Measurements from ENCODE around the gene RTCA. TPM values are rescaled to one million over a fixed set of nuclear protein-coding genes. Genes with fewer than 3 reads are reported as not detected.
"Not testable (repeated sequence)": the region's sequence is repeated elsewhere in the genome, so short reads cannot be mapped to it uniquely, and the experiment has no call there.

The RTCA gene
- total RNA-seq, 4 donors from 2014 or later, result 22.3 to 32.8 (median 24.8) TPM

GRCh38 chr1:100287162-100287561, 21.1 kb downstream of the RTCA start:
- H3K36me3 ChIP-seq, result peaks cover 0 to 67% of the 10 kb centered on the region in 2 donors
- TF ChIP-seq POLR2A (IDR thresholded peaks at IDR 0.05), result no peak
- no peaks in the 10 kb centered on the region for H3K27me3 ChIP-seq
- intact Hi-C loops (cut with DNase I; ENCODE audit: low total_unique reads), result no loop called here
- no peak for DNase-seq
- H3K27ac ChIP-seq, result no peak overlapping the region
- no peak for ATAC-seq
- H3K4me1 ChIP-seq, result no peaks in the 10 kb centered on the region
- H3K9me3 ChIP-seq, result no peaks in the 10 kb centered on the region
- in situ Hi-C loops (cut with MboI; ENCODE audit: low sequenced_read_pairs in 4 of 4), result loop anchor here in 1 of 4 donors (25.0 kb wide), 1 partner anchor 175 kb away; no protein-coding TSS in a partner anchor
- H3K4me3 ChIP-seq, result no peak overlapping the region

GRCh38 chr1:100290291-100290690, 24.3 kb downstream of the RTCA start:
- no peak overlapping the region for H3K4me3 ChIP-seq
- in situ Hi-C loops (cut with MboI; ENCODE audit: low sequenced_read_pairs in 4 of 4), result loop anchor here in 1 of 4 donors (25.0 kb wide), 1 partner anchor 172 kb away; no protein-coding TSS in a partner anchor
- TF ChIP-seq CTCF (IDR thresholded peaks at IDR 0.05 in 4 of 5, conservative IDR thresholded peaks at IDR 0.05 in 1 of 5), result no peak
- no peak for TF ChIP-seq POLR2A (IDR thresholded peaks at IDR 0.05)
- H3K4me1 ChIP-seq, result no peaks in the 10 kb centered on the region
- no peaks in the 10 kb centered on the region for H3K27me3 ChIP-seq
- ATAC-seq, result no peak
- peaks cover 0 to 58% of the 10 kb centered on the region in 2 donors for H3K36me3 ChIP-seq
- no peak overlapping the region for H3K27ac ChIP-seq
- no peaks in the 10 kb centered on the region for H3K9me3 ChIP-seq
- intact Hi-C loops (cut with DNase I; ENCODE audit: low total_unique reads), result no loop called here
- no peak for DNase-seq

- peak overlapping the region; percentile 17 to 51 (median 40) for H3K27ac ChIP-seq
- no peaks in the 10 kb centered on the region for H3K4me1 ChIP-seq
- peaks cover 0 to 39% of the 10 kb centered on the region in 2 donors for H3K36me3 ChIP-seq
These were observed 26.7 kb downstream of the RTCA start for GRCh38 chr1:100292711-100293110.

GRCh38 chr1:100296140-100296539, 30.1 kb downstream of the RTCA start:
- Histone ChIP-seq H3K4me3 (no peak overlapping the region), H3K36me3 (peaks cover 0 to 18% of the 10 kb centered on the region in 2 donors), H3K9me3 (no peaks in the 10 kb centered on the region), H3K4me1 (no peaks in the 10 kb centered on the region), H3K27ac (no peak overlapping the region), H3K27me3 (no peaks in the 10 kb centered on the region)
- TF ChIP-seq POLR2A (IDR thresholded peaks at IDR 0.05) (no peak), CTCF (IDR thresholded peaks at IDR 0.05 in 4 of 5, conservative IDR thresholded peaks at IDR 0.05 in 1 of 5) (no peak)
- intact Hi-C loops (cut with DNase I; ENCODE audit: low total_unique reads), result no loop called here
- ATAC-seq (no peak), DNase-seq (no peak)
- in situ Hi-C loops (cut with MboI; ENCODE audit: low sequenced_read_pairs in 4 of 4), result loop anchor here in 1 of 4 donors (25.0 kb wide), 1 partner anchor 166 kb away; no protein-coding TSS in a partner anchor

More at GRCh38 chr1:100292711-100293110, 26.7 kb downstream of the RTCA start:
- peak; percentile 51 to 56 for ATAC-seq
- in situ Hi-C loops (cut with MboI; ENCODE audit: low sequenced_read_pairs in 4 of 4), result loop anchor here in 1 of 4 donors (25.0 kb wide), 1 partner anchor 170 kb away; no protein-coding TSS in a partner anchor
- intact Hi-C loops (cut with DNase I; ENCODE audit: low total_unique reads), result no loop called here
- DNase-seq, result no peak
- no peaks in the 10 kb centered on the region for H3K9me3 ChIP-seq
- TF ChIP-seq CTCF (IDR thresholded peaks at IDR 0.05 in 4 of 5, conservative IDR thresholded peaks at IDR 0.05 in 1 of 5) (no peak), POLR2A (IDR thresholded peaks at IDR 0.05) (no peak)
- H3K27me3 ChIP-seq, result no peaks in the 10 kb centered on the region
- H3K4me3 ChIP-seq, result no peak overlapping the region

- DNase-seq; H3K4me3 ChIP-seq; H3K27me3 ChIP-seq; H3K36me3 ChIP-seq; ATAC-seq; intact Hi-C loops (cut with DNase I; ENCODE audit: low total_unique reads); H3K9me3 ChIP-seq; H3K27ac ChIP-seq; H3K4me1 ChIP-seq: not testable (repeated sequence)
- in situ Hi-C loops (cut with MboI; ENCODE audit: low sequenced_read_pairs in 4 of 4), result loop anchor here in 1 of 4 donors (25.0 kb wide), 1 partner anchor 165 kb away; no protein-coding TSS in a partner anchor
These were observed 31.0 kb downstream of the RTCA start for GRCh38 chr1:100296997-100297396.

All from gastrocnemius medialis (tissue), 4 donors.